Measurements from ENCODE around the gene SCNN1B. TPM values are rescaled to one million over a fixed set of nuclear protein-coding genes. Genes with fewer than 3 reads are reported as not detected.

SCNN1B gene, protein sequence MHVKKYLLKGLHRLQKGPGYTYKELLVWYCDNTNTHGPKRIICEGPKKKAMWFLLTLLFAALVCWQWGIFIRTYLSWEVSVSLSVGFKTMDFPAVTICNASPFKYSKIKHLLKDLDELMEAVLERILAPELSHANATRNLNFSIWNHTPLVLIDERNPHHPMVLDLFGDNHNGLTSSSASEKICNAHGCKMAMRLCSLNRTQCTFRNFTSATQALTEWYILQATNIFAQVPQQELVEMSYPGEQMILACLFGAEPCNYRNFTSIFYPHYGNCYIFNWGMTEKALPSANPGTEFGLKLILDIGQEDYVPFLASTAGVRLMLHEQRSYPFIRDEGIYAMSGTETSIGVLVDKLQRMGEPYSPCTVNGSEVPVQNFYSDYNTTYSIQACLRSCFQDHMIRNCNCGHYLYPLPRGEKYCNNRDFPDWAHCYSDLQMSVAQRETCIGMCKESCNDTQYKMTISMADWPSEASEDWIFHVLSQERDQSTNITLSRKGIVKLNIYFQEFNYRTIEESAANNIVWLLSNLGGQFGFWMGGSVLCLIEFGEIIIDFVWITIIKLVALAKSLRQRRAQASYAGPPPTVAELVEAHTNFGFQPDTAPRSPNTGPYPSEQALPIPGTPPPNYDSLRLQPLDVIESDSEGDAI
- total RNA-seq (2022; extraction: Qiagen RNA extraction; ENCODE audit: low read depth) = 0.14 to 0.47 TPM (median 0.25 TPM) in 4 of 5 replicates, not detected in the other

DNA sequence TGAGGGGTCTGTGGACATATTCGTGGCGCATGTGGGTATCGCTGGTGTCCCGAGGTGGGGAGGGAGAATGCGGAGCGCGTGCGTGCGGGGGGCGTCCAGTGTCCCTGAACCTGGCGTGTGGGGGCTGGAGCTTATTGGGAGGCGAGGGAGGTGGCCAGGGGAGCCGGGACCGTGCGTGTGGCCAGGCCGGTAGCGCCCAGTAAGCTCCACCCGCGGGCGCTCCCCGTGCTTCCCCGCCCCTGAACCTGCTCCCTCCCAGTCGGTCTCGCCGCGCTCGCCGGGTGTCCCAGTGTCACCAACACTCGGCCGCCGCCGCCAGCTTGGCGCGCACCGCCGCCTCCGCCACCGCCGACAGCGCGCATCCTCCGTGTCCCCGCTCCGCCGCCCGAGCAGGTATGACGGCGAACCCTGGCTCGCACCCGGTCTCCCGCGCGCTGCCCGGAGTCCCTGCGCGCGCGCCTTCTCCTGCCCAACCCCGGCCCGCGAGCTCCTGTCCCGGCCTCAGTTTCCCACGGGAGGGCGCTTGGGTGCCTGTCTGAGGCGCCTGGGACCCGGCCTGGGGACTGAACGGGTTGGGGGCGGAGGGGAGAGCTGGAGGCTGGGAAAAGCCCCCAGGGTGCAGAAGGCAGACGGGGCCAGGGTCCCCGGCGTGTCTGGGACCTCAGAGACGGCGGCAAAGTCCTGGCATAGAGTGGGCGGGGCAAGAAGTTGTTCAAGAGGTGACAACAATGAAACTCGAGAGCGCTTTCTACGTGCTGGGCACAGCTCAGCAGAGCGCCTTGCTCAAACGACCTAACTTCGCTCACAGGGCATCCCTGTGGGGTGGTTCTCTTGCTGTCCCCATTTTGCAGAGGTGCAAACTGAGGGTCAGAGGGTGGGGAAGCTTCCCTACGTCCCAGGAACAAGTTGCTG is at the start of gene SCNN1B:
TSS of gene SCNN1B (plus strand) at position 258 of the 912 bp plus-strand sequence. CDS start 46,298 bp downstream, outside the sequence.

Other genes starting within 250 kb of the SCNN1B start
- 10.9 to 13.4 TPM (median 12.3 TPM) in 5 replicates for gene USP31, start 152.8 kb upstream of the SCNN1B start, total RNA-seq (2022; extraction: Qiagen RNA extraction; ENCODE audit: low read depth)
- 0.24 to 0.45 TPM (median 0.37 TPM) in 5 replicates for gene SCNN1G, start 119.6 kb upstream of the SCNN1B start, total RNA-seq (2022; extraction: Qiagen RNA extraction; ENCODE audit: low read depth)
- 14.8 to 18.1 TPM (median 17.8 TPM) in 5 replicates for gene COG7, start 150.9 kb downstream of the SCNN1B start, total RNA-seq (2022; extraction: Qiagen RNA extraction; ENCODE audit: low read depth)
- 23.9 to 32.0 TPM (median 27.2 TPM) in 5 replicates for gene GGA2, start 208.2 kb downstream of the SCNN1B start, total RNA-seq (2022; extraction: Qiagen RNA extraction; ENCODE audit: low read depth)